Activated naive CD8-positive, alpha-beta T cell treated with anti-CD3 and anti-CD28 coated beads, Interleukin-2, amount 10 ng/mL, durations not matched to agents 7 days and 5 days (primary cell): Measurements from ENCODE around the gene CTDSP2. TPM values are rescaled to one million over a fixed set of nuclear protein-coding genes. Genes with fewer than 3 reads are reported as not detected.
"Not testable (repeated sequence)": the region's sequence is repeated elsewhere in the genome, so short reads cannot be mapped to it uniquely, and the experiment has no call there.

ENCODE experiments used
- ATAC-seq: fragments of 150-1000 bp; cut with Tn5 transposase; one replicate; pipeline ENCODE4 v1.10.0; 2021; ENCODE audit warnings: low read depth, moderate library complexity
- POLR2A ChIA-PET: fragments of 350-600 bp; sonication (Branson Sonifier 250); formaldehyde crosslinking; loops from one replicate; lab custom pipeline; 2021; ENCODE audit warnings: antibody characterized with exemption; lab: Charles Lee
- DNase-seq: peaks from one replicate; pipeline ENCODE4 v3.0.0; 2021
- H3K27ac Mint-ChIP-seq: one replicate; pipeline ENCODE4 v1.8.0; 2022; ENCODE audit warnings: mild to moderate bottlenecking, mixed read lengths
- H3K27me3 Mint-ChIP-seq: one replicate; pipeline ENCODE4 v1.8.0; 2022; ENCODE audit warnings: mild to moderate bottlenecking, moderate library complexity, mixed read lengths
- H3K36me3 Mint-ChIP-seq: one replicate; pipeline ENCODE4 v1.8.0; 2021; ENCODE audit warnings: mild to moderate bottlenecking, mixed read lengths
- H3K4me1 Mint-ChIP-seq: one replicate; pipeline ENCODE4 v1.8.0; 2021; ENCODE audit warnings: mixed read lengths
- H3K4me3 Mint-ChIP-seq: one replicate; pipeline ENCODE4 v1.8.0; 2022; ENCODE audit warnings: mild to moderate bottlenecking, moderate library complexity, mixed read lengths
- H3K9me3 Mint-ChIP-seq: one replicate; pipeline ENCODE4 v1.8.0; 2021; ENCODE audit warnings: mixed read lengths
- total RNA-seq, 2 experiments: library from RNA; stranded (reverse); gene quantifications; one replicate each; pipeline ENCODE4 v1.2.3, GENCODE V29; 2021

The CTDSP2 gene
- total RNA-seq, 2 experiments from 2014 or later = 161 TPM

DNA sequence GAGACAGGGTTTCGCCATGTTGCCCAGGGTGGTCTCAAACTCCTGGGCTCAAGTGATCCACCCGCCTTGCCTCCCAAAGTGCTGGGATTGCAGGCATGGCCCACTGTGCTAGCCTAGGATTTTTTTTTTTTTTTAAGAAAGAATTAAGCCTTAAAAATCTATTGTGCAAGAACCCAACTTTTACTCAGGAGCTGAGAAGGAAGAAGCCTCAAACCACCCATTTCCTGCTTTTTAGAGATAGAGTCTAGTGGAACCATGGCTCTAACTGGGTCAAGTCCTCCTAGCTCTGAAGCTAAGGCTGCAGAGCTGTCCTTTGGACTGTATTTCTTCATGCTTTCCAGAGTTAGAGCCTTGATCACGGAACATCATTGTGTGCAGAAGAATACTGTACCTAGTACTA is 65.3 kb downstream of the CTDSP2 start:
- no peaks in the 10 kb centered on the region for H3K27me3 Mint-ChIP-seq
- no peak for ATAC-seq
- peaks cover 3% of the 10 kb centered on the region for H3K36me3 Mint-ChIP-seq
- POLR2A ChIA-PET = interaction anchor here (0.7 to 3.0 kb wide), 5 partner anchors 9 to 39 kb away, joined by 4 to 29 read pairs (median 5); partner anchors contain the start of genes CYP27B1, EEF1AKMT3, MARCHF9 and METTL1
- peak overlapping the region; percentile 13 for H3K4me3 Mint-ChIP-seq
- peaks cover 30% of the 10 kb centered on the region for H3K4me1 Mint-ChIP-seq
- H3K27ac Mint-ChIP-seq = peak overlapping the region; percentile 93
- DNase-seq = no peak
- no peaks in the 10 kb centered on the region for H3K9me3 Mint-ChIP-seq

DNA sequence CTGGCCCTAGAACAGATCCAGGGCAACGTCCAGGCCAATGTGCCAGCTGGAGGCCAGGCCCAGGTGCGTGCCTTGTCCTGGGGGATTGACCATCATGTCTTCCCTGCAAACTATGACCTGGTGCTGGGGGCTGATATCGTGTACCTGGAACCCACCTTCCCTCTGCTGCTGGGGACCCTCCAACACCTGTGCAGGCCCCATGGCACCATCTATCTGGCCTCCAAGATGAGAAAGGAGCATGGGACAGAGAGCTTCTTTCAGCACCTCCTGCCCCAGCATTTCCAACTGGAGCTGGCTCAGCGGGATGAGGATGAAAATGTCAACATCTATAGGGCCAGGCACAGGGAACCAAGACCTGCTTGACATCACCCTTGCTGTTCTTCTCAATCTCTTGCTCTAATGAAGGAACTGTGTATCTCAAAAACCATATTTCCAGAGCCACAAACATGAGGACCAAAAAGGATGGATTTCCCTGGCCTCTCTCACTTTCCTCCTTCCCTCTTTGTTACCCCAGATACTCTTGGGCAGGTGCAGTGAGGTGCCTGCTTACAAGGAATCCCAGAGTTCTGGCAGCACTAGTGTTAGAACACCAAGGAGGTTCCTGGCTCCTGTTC is 66.1 kb downstream of the CTDSP2 start:
- H3K27me3 Mint-ChIP-seq = no peaks in the 10 kb centered on the region
- H3K4me3 Mint-ChIP-seq = peak overlapping the region; percentile 32
- no peak for DNase-seq
- POLR2A ChIA-PET = interaction anchor here (3.0 kb wide), 1 partner anchor 8 kb away, joined by 29 read pairs; the partner anchor contains the start of genes EEF1AKMT3 and METTL1
- peaks cover 33% of the 10 kb centered on the region for H3K4me1 Mint-ChIP-seq
- H3K27ac Mint-ChIP-seq = peak overlapping the region; percentile 93
- no peak for ATAC-seq
- no peaks in the 10 kb centered on the region for H3K9me3 Mint-ChIP-seq
- peaks cover 6% of the 10 kb centered on the region for H3K36me3 Mint-ChIP-seq

- Mint-ChIP-seq H3K4me1 (peaks cover 33% of the 10 kb centered on the region), H3K4me3 (no peak overlapping the region)
- POLR2A ChIA-PET = no interaction called here
Observed at GRCh38 chr12:57779736-57780135, 66.8 kb downstream of the CTDSP2 start.

DNA sequence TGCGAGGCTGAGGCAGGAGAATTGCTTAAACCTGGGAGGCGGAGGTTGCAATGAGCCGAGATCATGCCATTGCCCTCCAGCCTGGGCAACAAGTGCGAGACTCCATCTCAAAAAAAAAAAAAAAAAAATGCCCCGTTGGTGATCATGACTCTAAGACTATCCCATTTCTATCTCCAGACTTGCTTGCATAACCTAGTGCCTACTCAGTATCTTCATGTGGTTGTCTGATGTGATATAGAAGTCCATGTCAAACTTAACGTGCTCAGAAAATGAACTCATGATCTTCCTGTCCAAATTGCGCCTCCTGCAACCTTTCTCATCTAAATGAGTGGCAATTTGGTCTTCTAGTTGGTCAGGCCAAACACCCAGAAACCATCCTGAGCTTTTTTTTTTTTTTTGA is 68.6 kb downstream of the CTDSP2 start:
- POLR2A ChIA-PET = no interaction called here
- ATAC-seq = no peak

More at GRCh38 chr12:57779736-57780135, 66.8 kb downstream of the CTDSP2 start:
- Mint-ChIP-seq H3K9me3 (no peaks in the 10 kb centered on the region), H3K27me3 (no peaks in the 10 kb centered on the region), H3K36me3 (peaks cover 6% of the 10 kb centered on the region), H3K27ac (peak overlapping the region; percentile 47)
- ATAC-seq = no peak
- no peak for DNase-seq

GRCh38 chr12:57777367-57777766 is 69.2 kb downstream of the CTDSP2 start:
- peaks cover 27% of the 10 kb centered on the region for H3K4me1 Mint-ChIP-seq
- DNase-seq (no peak), ATAC-seq (no peak)
- H3K4me3 Mint-ChIP-seq = no peak overlapping the region
- POLR2A ChIA-PET = no interaction called here
- H3K27ac Mint-ChIP-seq = no peak overlapping the region
- no peaks in the 10 kb centered on the region for H3K27me3 Mint-ChIP-seq
- no peaks in the 10 kb centered on the region for H3K9me3 Mint-ChIP-seq
- H3K36me3 Mint-ChIP-seq = peaks cover 8% of the 10 kb centered on the region

More for the DNA sequence above, 68.6 kb downstream of the CTDSP2 start:
- Mint-ChIP-seq H3K36me3 (peaks cover 7% of the 10 kb centered on the region), H3K4me3 (no peak overlapping the region), H3K27me3 (no peaks in the 10 kb centered on the region), H3K4me1 (peaks cover 29% of the 10 kb centered on the region), H3K9me3 (no peaks in the 10 kb centered on the region), H3K27ac (no peak overlapping the region)
- DNase-seq = no peak

GRCh38 chr12:57776247-57776587 is 70.3 kb downstream of the CTDSP2 start:
- Mint-ChIP-seq H3K36me3 (peaks cover 8% of the 10 kb centered on the region), H3K4me3 (no peak overlapping the region), H3K9me3 (no peaks in the 10 kb centered on the region), H3K27me3 (no peaks in the 10 kb centered on the region), H3K4me1 (peaks cover 25% of the 10 kb centered on the region), H3K27ac (no peak overlapping the region)
- ATAC-seq (no peak), DNase-seq (no peak)
- POLR2A ChIA-PET = no interaction called here

DNA sequence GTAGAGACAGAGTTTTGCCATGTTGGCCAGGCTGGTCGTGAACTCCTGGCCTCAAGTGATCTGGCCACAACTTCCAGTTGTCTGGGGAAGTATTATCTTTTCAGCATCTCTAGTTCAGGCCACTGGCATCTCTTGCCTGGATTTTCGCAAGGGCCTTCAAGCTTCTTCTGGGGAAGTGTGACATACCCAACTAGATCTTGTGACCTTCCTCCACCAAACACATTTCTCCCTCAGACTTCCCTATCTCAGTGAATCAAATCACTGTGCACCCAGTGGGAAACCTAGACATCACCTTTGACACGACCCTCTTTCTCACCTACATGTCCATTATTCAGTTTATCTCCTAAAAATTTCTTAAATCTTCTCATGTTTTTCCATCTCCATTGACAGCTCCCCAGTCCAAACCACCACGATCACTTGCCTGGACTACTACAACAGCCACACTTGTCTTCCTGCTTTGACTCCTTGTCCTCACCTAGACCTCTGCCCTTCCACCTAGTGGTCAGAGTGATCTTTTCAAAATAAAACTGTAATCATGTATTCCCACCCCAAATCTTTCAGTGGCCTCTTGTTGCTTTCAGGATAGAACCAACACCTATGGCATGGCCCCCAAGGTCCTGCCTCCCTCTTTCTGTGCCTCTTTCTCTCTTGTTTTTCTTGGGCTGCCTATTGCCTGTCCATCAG is 70.8 kb downstream of the CTDSP2 start:
- peaks cover 24% of the 10 kb centered on the region for H3K4me1 Mint-ChIP-seq
- no peak overlapping the region for H3K4me3 Mint-ChIP-seq
- H3K27me3 Mint-ChIP-seq = no peaks in the 10 kb centered on the region
- H3K27ac Mint-ChIP-seq = no peak overlapping the region
- POLR2A ChIA-PET = interaction anchor here (0.7 to 1.1 kb wide), 2 partner anchors 7 to 26 kb away, joined by 3 read pairs; partner anchors contain the start of gene TSFM
- H3K9me3 Mint-ChIP-seq = no peaks in the 10 kb centered on the region
- ATAC-seq (no peak), DNase-seq (no peak)
- peaks cover 8% of the 10 kb centered on the region for H3K36me3 Mint-ChIP-seq

GRCh38 chr12:57775044-57775443 is 71.5 kb downstream of the CTDSP2 start:
- DNase-seq = no peak
- no peak for ATAC-seq
- Mint-ChIP-seq H3K27ac (no peak overlapping the region), H3K4me1 (peaks cover 20% of the 10 kb centered on the region), H3K27me3 (no peaks in the 10 kb centered on the region), H3K4me3 (no peak overlapping the region), H3K9me3 (no peaks in the 10 kb centered on the region), H3K36me3 (peaks cover 8% of the 10 kb centered on the region)
- POLR2A ChIA-PET = interaction anchor here (0.7 to 1.1 kb wide), 3 partner anchors 8 to 64 kb away, joined by 3 to 6 read pairs (median 3); partner anchors contain the start of gene TSFM

DNA sequence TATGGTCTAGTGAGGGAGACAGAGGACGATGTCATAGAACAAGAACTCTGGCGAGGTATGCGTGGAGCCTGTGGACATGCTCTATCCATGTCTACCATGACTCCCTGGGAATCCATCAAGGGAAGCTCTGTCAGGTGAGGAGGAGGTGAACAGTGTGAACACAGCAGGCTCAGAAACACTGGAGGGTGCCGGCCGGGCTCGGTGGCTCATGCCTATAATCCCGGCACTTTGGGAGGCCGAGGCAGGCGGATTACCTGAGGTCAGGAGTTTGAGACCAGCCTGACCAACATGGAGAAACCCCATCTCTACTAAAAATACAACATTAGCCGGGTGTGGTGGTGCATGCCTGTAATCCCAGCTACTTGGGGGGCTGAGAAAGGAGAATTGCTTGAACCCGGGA is 71.9 kb downstream of the CTDSP2 start:
- H3K4me3 Mint-ChIP-seq, ATAC-seq, H3K27me3 Mint-ChIP-seq, DNase-seq, H3K9me3 Mint-ChIP-seq, H3K27ac Mint-ChIP-seq, H3K36me3 Mint-ChIP-seq: not testable (repeated sequence)
- H3K4me1 Mint-ChIP-seq = peaks cover 17% of the 10 kb centered on the region
- POLR2A ChIA-PET = interaction anchor here (0.7 to 1.1 kb wide), 3 partner anchors 8 to 64 kb away, joined by 3 to 6 read pairs (median 3); partner anchors contain the start of gene TSFM

- no peaks in the 10 kb centered on the region for H3K27me3 Mint-ChIP-seq
- ATAC-seq = peak; percentile 38
- peaks cover 14% of the 10 kb centered on the region for H3K4me1 Mint-ChIP-seq
- peak within 1 kb of the TSS; percentile 96 for H3K27ac Mint-ChIP-seq
- POLR2A ChIA-PET = interaction anchor here (0.9 to 1.9 kb wide), 6 partner anchors 9 to 73 kb away, joined by 3 to 29 read pairs (median 6); partner anchors contain the start of genes CDK4, CTDSP2 and TSFM
- no peaks in the 10 kb centered on the region for H3K9me3 Mint-ChIP-seq
- DNase-seq = peak; percentile 60
- peak within 1 kb of the TSS; percentile 96 for H3K4me3 Mint-ChIP-seq
- peaks cover 7% of the 10 kb centered on the region for H3K36me3 Mint-ChIP-seq
Observed at GRCh38 chr12:57772429-57773322, 73.9 kb downstream of the CTDSP2 start, which contains the start of gene EEF1AKMT3. Gene EEF1AKMT3 (plus strand): TSS chr12:57772614. CDS start chr12:57772725, 111 bp downstream.

GRCh38 chr12:57771873-57772428 is 74.6 kb downstream of the CTDSP2 start, which contains the start of gene METTL1:
Gene METTL1 (minus strand): TSS chr12:57772105. CDS start chr12:57772083, 22 bp downstream.
- peak; percentile 90 for ATAC-seq
- DNase-seq = peak; percentile 87
- Mint-ChIP-seq H3K4me3 (peak within 1 kb of the TSS; percentile 96), H3K9me3 (no peaks in the 10 kb centered on the region), H3K27ac (peak within 1 kb of the TSS; percentile 96), H3K36me3 (peaks cover 7% of the 10 kb centered on the region), H3K4me1 (peaks cover 14% of the 10 kb centered on the region), H3K27me3 (no peaks in the 10 kb centered on the region)
- POLR2A ChIA-PET = interaction anchor here (0.9 to 1.9 kb wide), 6 partner anchors 10 to 74 kb away, joined by 3 to 29 read pairs (median 6); partner anchors contain the start of genes CDK4, CTDSP2 and TSFM

DNA sequence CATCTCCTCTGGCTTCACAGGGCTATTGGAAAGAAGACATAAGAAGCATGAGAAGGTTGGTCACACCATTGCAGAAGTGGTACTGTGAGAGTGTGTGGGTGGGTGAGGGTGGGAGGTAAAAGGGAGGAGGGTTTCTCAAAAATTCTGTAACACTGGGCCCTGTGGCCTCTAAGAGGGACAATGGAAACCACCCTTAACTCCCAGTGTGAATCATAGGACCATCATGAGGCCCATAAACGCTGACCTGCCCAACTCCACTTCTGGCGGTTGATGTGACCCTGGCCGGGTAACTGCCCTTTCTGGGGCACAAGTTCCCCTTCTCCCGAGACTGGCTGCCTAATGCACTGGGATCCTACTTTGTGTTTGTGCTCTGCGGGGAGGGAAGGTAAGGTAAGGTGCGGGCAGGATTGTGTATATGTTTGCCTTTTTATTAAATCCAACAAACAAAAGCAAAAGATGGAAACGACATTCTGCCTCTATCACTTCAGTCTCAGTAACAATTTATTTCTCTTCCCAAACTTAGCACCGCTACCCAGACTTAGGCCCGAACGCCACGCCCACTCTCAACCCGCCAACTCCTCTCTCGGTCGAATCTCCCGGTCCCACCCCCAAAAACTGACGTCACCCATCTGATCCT is 75.2 kb downstream of the CTDSP2 start:
- ATAC-seq (peak; percentile 63), DNase-seq (no peak)
- Mint-ChIP-seq H3K27me3 (peaks cover 4% of the 10 kb centered on the region), H3K4me3 (peak overlapping the region; percentile 96), H3K9me3 (no peaks in the 10 kb centered on the region), H3K36me3 (peaks cover 7% of the 10 kb centered on the region), H3K27ac (peak overlapping the region; percentile 96), H3K4me1 (peaks cover 20% of the 10 kb centered on the region)
- POLR2A ChIA-PET = interaction anchor here (0.9 to 1.9 kb wide), 4 partner anchors 11 to 75 kb away, joined by 4 to 29 read pairs (median 6); partner anchors contain the start of genes CTDSP2 and TSFM
